Diencephalon (tissue), 1 donor: ENCODE results near the gene CCNYL1. TPM values are rescaled to one million over a fixed set of nuclear protein-coding genes. Genes with fewer than 3 reads are reported as not detected.

Source experiments
- small RNA-seq: library from RNA; depleted of rRNA; stranded (forward); fragments of <200 nt; gene quantifications from one replicate; pipeline ENCODE3, GENCODE V24; 2014
- total RNA-seq: library from RNA; depleted of rRNA; stranded (reverse); fragments of >200 nt; gene quantifications from one replicate; pipeline ENCODE4 v1.2.3, GENCODE V29; 2014

Gene CCNYL1
- 28.1 TPM for total RNA-seq

GRCh38 chr2:207710814-207711740 is at the start of gene CCNYL1:
TSS of gene CCNYL1 (plus strand) at chr2:207711640. CDS start at chr2:207711897, 257 bp downstream.

Small RNA genes lying within 50 kb of the gene (small RNA-seq; reads per million reads assigned to genes)
- gene RF00019 (not detected), gene RNU6-664P (not detected)

Other genes with a start within 250 kb of the CCNYL1 start
- gene CREB1, start 181.7 kb upstream of the CCNYL1 start, total RNA-seq = 86.0 TPM
- 17.1 TPM for gene METTL21A, start 86.2 kb upstream of the CCNYL1 start, total RNA-seq
- gene FZD5, start 58.3 kb downstream of the CCNYL1 start, total RNA-seq = 4.8 TPM